Neural cell (in vitro differentiated cells): Measurements from ENCODE around the gene ENDOU. TPM values are rescaled to one million over a fixed set of nuclear protein-coding genes. Genes with fewer than 3 reads are reported as not detected.

ENCODE experiments used
- H2AFZ ChIP-seq: fragments of 200-600, 300-800 bp; sonication (generic), shearing (Covaris generic); 2 replicates; pipeline ENCODE4 v1.6.0; 2014; ENCODE audit warnings: low read depth, mild to moderate bottlenecking, antibody characterized with exemption, low read length, moderate library complexity
- H3F3A ChIP-seq: fragments of 200-600 bp; shearing (Covaris generic); 2 replicates; pipeline ENCODE4 v1.6.1; 2016; ENCODE audit warnings: mild to moderate bottlenecking, moderate library complexity, mixed read lengths, antibody characterized with exemption, low read length; ENCODE audit not compliant: insufficient read depth, poor library complexity, severe bottlenecking
- H3K27ac ChIP-seq: fragments of 200-600, 300-800 bp; sonication (generic), shearing (Covaris generic); 2 replicates; pipeline ENCODE4 v1.5.1; 2014; ENCODE audit warnings: mild to moderate bottlenecking, low read length, moderate library complexity
- H3K27me3 ChIP-seq: fragments of 300-800, 200-600 bp; sonication (generic), shearing (Covaris generic); 2 replicates; pipeline ENCODE4 v1.6.0; 2014; ENCODE audit warnings: mild to moderate bottlenecking, low read depth, low read length, moderate library complexity; ENCODE audit not compliant: insufficient read depth
- H3K36me3 ChIP-seq: fragments of 300-800, 200-600 bp; sonication (generic), shearing (Covaris generic); 2 replicates; pipeline ENCODE4 v1.5.1; 2014; ENCODE audit warnings: mild to moderate bottlenecking, antibody characterized with exemption, low read length, moderate library complexity; ENCODE audit not compliant: insufficient read depth
- H3K4me2 ChIP-seq: fragments of 300-800, 200-600 bp; sonication (generic), shearing (Covaris generic); 2 replicates; pipeline ENCODE4 v1.6.0; 2014; ENCODE audit warnings: mild to moderate bottlenecking, low read length
- H3K4me3 ChIP-seq: fragments of 300-800, 200-600 bp; sonication (generic), shearing (Covaris generic); 2 replicates; pipeline ENCODE4 v1.5.1; 2014; ENCODE audit warnings: mild to moderate bottlenecking, low read length, moderate library complexity
- H3K79me2 ChIP-seq: fragments of 200-600 bp; shearing (Covaris generic); replicated peaks from 2 replicates; pipeline ENCODE4 v1.6.0; 2014; ENCODE audit warnings: mild to moderate bottlenecking, low read length, moderate library complexity; ENCODE audit not compliant: insufficient read depth
- H3K9ac ChIP-seq: fragments of 300-800, 200-600 bp; sonication (generic), shearing (Covaris generic); 2 replicates; pipeline ENCODE4 v1.6.1; 2016; ENCODE audit warnings: mild to moderate bottlenecking, low read length, mixed read lengths
- H3K9me2 ChIP-seq: fragments of 200-600 bp; shearing (Covaris generic); 2 replicates; pipeline ENCODE4 v1.6.1; 2016; ENCODE audit warnings: mild to moderate bottlenecking, low read length, mixed read lengths; ENCODE audit not compliant: insufficient read depth
- H3K9me3 ChIP-seq: fragments of 200-600, 300-800 bp; sonication (generic), shearing (Covaris generic); 2 replicates; pipeline ENCODE4 v1.6.1; 2016; ENCODE audit warnings: mild to moderate bottlenecking, mixed run types, low read length, moderate library complexity, mixed read lengths
- H4K20me1 ChIP-seq: fragments of 200-600 bp; shearing (Covaris generic); 2 replicates; pipeline ENCODE4 v1.6.1; 2016; ENCODE audit warnings: mild to moderate bottlenecking, mixed run types; ENCODE audit not compliant: insufficient read depth
- CTCF ChIP-seq: fragments of 450-650 bp; IDR thresholded peaks from 2 replicates; pipeline ENCODE4 v1.5.1; 2014; ENCODE audit warnings: antibody characterized with exemption, mild to moderate bottlenecking, moderate library complexity; ENCODE audit not compliant: poor library complexity, severe bottlenecking
- EP300 ChIP-seq: fragments of 450-650 bp; conservative IDR thresholded peaks from 2 replicates; pipeline ENCODE4 v1.6.1; 2014; ENCODE audit warnings: antibody characterized with exemption, mild to moderate bottlenecking, moderate library complexity; ENCODE audit not compliant: poor library complexity, severe bottlenecking
- EZH2 ChIP-seq: fragments of 200-600, 300-800 bp; shearing (Covaris generic), sonication (generic); IDR thresholded peaks from 2 replicates; pipeline ENCODE4 v1.6.1; 2014; ENCODE audit warnings: antibody characterized with exemption, low read length, borderline replicate concordance, mild to moderate bottlenecking; ENCODE audit not compliant: insufficient read depth, poor library complexity, severe bottlenecking
- MXI1 ChIP-seq: fragments of 450-650 bp; conservative IDR thresholded peaks from 2 replicates; pipeline ENCODE4 v1.6.1; 2014; ENCODE audit warnings: antibody characterized with exemption, mild to moderate bottlenecking; ENCODE audit not compliant: poor library complexity, severe bottlenecking
- POLR2AphosphoS5 ChIP-seq: IDR thresholded peaks from 2 replicates; pipeline ENCODE4 v1.6.1; 2012
- RAD21 ChIP-seq: fragments of 450-650 bp; conservative IDR thresholded peaks from 2 replicates; pipeline ENCODE4 v1.6.1; 2014; ENCODE audit warnings: antibody characterized with exemption, mild to moderate bottlenecking, moderate library complexity
- SMC3 ChIP-seq: fragments of 450-650 bp; conservative IDR thresholded peaks from 2 replicates; pipeline ENCODE4 v1.6.1; 2014; ENCODE audit warnings: antibody characterized with exemption, mild to moderate bottlenecking, moderate library complexity; ENCODE audit not compliant: poor library complexity
- TAF1 ChIP-seq: IDR thresholded peaks from 2 replicates; pipeline ENCODE4 v1.6.1; 2012; ENCODE audit warnings: low read depth
- polyA plus RNA-seq: library from polyadenylated mRNA; depleted of rRNA; stranded (reverse); fragments of >200 nt; gene quantifications from 2 replicates; pipeline ENCODE4 v1.2.3, GENCODE V29; 2014
- TF ChIP-seq, protein P1 (sequence below): IDR thresholded peaks from 2 replicates; pipeline ENCODE4 v1.6.1; 2012; ENCODE audit warnings: borderline replicate concordance

The ENDOU gene
- polyA plus RNA-seq, 1 donor from 2014 or later: not detected

DNA sequence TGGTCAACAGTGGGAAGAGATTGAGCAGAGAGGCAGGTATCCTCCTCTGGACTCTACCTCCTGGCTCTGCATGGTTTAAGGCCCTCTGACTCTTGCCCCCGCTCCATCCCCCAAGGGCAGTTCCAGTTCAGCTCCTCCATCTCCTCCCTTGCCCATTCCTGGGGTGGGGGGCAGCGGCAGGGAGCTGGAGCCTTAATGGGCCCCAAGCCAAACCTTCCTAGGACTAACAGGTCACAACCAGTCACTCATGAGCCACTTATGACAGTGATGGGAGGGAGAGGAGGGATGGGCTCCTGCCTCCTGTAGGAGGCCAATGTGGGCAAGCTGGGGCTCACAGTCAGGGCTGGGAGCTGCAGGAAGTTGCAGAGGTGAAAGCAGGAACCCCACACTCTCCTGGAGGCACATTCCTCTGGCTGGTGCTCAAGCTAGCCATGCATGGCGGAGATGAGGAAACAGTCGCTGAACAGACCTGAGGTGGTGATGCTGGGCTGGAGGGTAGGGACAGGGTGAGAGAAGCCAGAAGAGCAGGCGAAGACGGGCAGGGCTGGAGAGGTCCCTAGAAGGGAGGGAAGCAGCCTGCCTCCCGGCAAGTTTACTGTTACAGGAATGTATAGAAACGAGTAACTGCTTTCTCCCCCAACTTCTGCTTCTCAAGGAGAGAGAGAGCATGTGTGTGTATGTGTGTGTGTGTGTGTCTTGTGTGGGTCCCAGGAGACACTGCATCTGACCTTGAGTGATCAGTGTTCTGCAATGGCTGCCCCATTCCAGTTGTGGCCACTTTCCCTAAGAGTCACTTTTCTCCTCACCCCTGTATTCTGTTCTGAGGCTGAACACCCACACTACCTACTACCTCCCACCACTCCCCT lies 38.4 kb upstream of the ENDOU start:
- H3K9ac ChIP-seq: no peak overlapping the region
- H3K9me3 ChIP-seq: no peaks in the 10 kb centered on the region
- no peaks in the 10 kb centered on the region for H3K9me2 ChIP-seq
- no peaks in the 10 kb centered on the region for H4K20me1 ChIP-seq
- TF ChIP-seq EZH2 (no peak), EP300 (no peak), SMC3 (no peak), CTCF (no peak), MXI1 (no peak), RAD21 (no peak), TAF1 (no peak), POLR2AphosphoS5 (no peak)
- TF ChIP-seq, protein P1, sequence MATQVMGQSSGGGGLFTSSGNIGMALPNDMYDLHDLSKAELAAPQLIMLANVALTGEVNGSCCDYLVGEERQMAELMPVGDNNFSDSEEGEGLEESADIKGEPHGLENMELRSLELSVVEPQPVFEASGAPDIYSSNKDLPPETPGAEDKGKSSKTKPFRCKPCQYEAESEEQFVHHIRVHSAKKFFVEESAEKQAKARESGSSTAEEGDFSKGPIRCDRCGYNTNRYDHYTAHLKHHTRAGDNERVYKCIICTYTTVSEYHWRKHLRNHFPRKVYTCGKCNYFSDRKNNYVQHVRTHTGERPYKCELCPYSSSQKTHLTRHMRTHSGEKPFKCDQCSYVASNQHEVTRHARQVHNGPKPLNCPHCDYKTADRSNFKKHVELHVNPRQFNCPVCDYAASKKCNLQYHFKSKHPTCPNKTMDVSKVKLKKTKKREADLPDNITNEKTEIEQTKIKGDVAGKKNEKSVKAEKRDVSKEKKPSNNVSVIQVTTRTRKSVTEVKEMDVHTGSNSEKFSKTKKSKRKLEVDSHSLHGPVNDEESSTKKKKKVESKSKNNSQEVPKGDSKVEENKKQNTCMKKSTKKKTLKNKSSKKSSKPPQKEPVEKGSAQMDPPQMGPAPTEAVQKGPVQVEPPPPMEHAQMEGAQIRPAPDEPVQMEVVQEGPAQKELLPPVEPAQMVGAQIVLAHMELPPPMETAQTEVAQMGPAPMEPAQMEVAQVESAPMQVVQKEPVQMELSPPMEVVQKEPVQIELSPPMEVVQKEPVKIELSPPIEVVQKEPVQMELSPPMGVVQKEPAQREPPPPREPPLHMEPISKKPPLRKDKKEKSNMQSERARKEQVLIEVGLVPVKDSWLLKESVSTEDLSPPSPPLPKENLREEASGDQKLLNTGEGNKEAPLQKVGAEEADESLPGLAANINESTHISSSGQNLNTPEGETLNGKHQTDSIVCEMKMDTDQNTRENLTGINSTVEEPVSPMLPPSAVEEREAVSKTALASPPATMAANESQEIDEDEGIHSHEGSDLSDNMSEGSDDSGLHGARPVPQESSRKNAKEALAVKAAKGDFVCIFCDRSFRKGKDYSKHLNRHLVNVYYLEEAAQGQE: no peak
- no peak overlapping the region for H2AFZ ChIP-seq
- no peaks in the 10 kb centered on the region for H3K79me2 ChIP-seq
- no peaks in the 10 kb centered on the region for H3F3A ChIP-seq
- H3K27me3 ChIP-seq: peaks cover 5% of the 10 kb centered on the region
- no peak overlapping the region for H3K4me3 ChIP-seq
- H3K36me3 ChIP-seq: no peaks in the 10 kb centered on the region
- no peak overlapping the region for H3K4me2 ChIP-seq
- H3K27ac ChIP-seq: no peak overlapping the region

DNA sequence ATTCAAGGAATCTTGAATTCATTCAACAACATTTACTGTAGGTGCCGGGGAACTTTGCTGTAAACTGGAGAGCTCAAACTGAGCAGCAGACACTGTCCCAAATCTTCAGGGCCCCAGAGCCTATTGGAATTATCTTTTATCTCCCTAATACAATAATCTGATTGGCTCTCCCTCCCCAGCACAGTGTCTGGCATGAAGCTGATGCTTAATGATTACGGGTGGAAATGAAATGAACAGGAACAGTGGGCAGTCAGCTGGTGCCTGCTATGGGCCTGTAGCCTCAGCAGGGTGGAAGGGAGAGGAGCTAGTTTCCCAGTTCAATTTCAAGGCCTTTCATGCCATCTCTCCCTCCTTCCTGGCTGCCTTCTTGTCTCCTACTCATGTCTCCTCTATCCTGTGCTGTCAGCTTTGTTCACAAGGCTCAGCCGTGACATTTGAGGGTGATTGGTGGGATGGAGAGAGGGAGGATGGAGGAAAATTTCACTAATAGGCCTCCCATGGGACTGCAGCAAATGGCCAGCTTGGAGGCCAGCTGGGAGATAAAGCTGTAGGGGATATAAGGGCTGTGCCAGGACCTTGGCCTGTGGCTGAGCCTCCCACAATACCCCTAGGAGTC lies 37.7 kb upstream of the ENDOU start:
- no peaks in the 10 kb centered on the region for H3K9me2 ChIP-seq
- H4K20me1 ChIP-seq: no peaks in the 10 kb centered on the region
- no peak overlapping the region for H3K4me2 ChIP-seq
- TF ChIP-seq, protein P1: no peak
- TF ChIP-seq CTCF: no peak
- no peak for TF ChIP-seq POLR2AphosphoS5
- TF ChIP-seq TAF1: no peak
- TF ChIP-seq EP300: no peak
- TF ChIP-seq EZH2: no peak
- TF ChIP-seq MXI1: no peak
- TF ChIP-seq SMC3: no peak
- no peak for TF ChIP-seq RAD21
- H3K27me3 ChIP-seq: peaks cover 7% of the 10 kb centered on the region
- H3K36me3 ChIP-seq: no peaks in the 10 kb centered on the region
- H3F3A ChIP-seq: no peaks in the 10 kb centered on the region
- no peak overlapping the region for H3K9ac ChIP-seq
- no peak overlapping the region for H3K27ac ChIP-seq
- H3K79me2 ChIP-seq: no peaks in the 10 kb centered on the region
- no peaks in the 10 kb centered on the region for H3K9me3 ChIP-seq
- H2AFZ ChIP-seq: no peak overlapping the region
- H3K4me3 ChIP-seq: no peak overlapping the region
